T-helper 22 cell (primary cell): ENCODE results near the gene TMEM250.

Experiments used
- DNase-seq: peaks from one replicate; pipeline ENCODE4 v3.0.0-alpha.2; 2020; ENCODE audit warnings: low read depth

TMEM250 gene

GRCh38 chr9:136147890-136148714 lies 29.4 kb upstream of the TMEM250 start:
- no peak for DNase-seq

- no peak for DNase-seq
Measured at GRCh38 chr9:136147038-136147889, 28.6 kb upstream of the TMEM250 start.

GRCh38 chr9:136146126-136147037 lies 27.7 kb upstream of the TMEM250 start:
- no peak for DNase-seq

- DNase-seq, result no peak
Measured at GRCh38 chr9:136145580-136145979, 26.9 kb upstream of the TMEM250 start.

- no peak for DNase-seq
Measured at GRCh38 chr9:136144450-136144849, 25.8 kb upstream of the TMEM250 start.

DNA sequence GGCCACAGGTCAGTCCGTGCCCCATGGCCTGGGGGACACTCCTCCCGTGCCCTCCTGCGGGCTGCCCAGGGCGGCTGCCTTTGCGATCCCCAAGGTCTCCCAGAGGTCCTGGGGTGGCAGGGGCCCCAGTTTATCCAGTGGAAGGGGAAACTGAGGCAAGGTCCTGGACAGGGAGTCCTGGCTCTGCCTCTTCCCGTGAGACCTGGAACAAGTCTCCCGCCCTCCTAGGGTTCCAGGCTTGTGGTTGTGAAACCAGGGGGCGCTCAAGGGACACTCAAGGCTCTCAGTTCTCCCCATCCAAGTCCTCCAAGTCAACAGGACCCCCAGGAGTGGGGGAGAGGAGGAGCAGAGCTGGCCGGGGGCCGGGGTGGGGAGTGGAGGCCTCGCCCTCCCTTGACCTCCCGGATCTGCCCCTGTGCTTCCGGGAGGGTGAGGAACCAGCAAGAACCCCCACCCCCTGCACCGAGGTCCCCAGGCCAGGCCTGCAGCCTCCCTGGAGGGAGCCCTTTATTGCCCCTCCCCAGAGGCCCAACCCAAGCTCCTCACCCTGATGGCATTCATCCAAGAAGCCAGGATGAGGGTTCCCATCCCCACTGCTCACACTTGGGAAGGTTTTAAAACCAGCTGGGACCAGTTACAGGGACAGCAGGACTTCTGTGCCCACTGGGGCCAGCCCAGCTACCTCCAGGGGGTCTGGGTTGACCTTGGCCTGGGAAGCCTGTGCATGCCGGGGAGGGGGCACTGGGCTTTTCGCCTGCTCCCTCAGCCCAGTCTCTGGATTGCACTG lies 24.7 kb upstream of the TMEM250 start:
- no peak for DNase-seq

GRCh38 chr9:136142859-136143214 lies 24.2 kb upstream of the TMEM250 start:
- DNase-seq, result no peak

- no peak for DNase-seq
Measured at GRCh38 chr9:136142414-136142796, 23.7 kb upstream of the TMEM250 start.

GRCh38 chr9:136141682-136142413 lies 23.2 kb upstream of the TMEM250 start:
- DNase-seq, result no peak

DNA sequence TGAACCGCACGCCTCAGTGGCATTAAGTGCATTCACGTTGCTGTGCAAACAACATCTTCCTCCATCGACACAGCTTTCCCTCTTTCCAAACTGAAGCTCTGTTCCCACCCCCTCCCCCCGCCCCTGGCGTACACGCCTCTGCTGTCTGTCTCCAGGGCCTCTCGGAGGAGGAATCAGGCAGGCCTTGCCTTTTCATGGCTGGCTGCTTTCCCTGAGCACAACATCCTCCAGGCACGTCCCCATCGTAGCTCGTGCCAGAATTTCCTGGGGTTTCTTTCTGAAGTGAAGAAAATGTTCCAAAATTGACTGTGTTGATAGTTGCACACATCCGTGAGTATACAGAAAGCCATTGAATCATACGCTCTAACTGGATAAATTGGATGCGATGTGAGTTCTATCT lies 22.3 kb upstream of the TMEM250 start:
- no peak for DNase-seq

GRCh38 chr9:136140046-136140445 lies 21.4 kb upstream of the TMEM250 start:
- DNase-seq, result no peak

GRCh38 chr9:136138566-136138965 lies 19.9 kb upstream of the TMEM250 start:
- no peak for DNase-seq

DNA sequence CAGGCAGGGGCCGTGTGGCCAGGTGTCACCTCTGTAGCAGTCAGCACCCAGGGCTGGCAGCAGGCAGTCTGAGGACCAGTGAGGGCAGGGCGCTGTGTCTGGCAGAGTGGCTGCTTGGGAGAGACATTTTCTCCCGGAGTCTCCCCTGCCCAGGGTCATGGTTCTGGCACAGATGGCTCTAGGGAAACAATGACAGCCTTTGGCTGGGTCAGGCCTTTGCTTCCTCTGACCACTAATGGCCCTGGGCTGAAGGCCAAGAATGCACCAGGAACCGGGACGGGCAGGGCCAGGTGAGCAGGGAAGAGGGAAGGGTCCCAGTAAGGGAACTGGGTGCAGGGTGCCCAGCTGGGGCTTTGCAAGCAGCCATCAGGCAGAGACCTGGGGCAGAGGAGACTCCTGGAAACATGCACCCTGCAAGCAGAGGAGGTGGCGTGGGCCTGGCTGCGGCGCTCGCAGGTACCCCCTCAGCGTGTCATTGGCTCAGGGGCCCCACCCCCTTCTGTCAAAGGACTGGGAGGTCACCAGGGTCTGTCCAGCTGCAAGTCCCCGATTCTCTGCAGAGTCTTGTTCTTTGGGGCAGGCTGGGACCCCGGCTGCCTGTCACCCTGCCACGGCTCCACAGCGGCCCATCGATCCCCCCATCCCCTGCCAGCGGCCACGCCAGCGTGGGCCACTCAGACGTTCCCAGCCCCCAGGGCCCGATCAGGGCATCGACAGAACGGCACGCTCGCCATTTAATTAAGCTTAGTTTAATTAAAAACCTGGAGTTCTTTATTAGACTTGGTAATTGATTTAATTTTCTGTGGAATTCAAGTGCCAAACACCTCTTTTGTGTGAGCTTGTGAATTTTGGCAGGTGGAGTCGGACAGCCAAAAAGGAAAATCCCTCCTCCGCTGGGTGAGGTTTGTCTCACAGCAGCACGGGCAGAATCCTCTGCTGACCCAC lies 18.9 kb upstream of the TMEM250 start:
- DNase-seq, result no peak

- DNase-seq, result no peak
Measured at GRCh38 chr9:136136127-136136925, 17.7 kb upstream of the TMEM250 start.

DNA sequence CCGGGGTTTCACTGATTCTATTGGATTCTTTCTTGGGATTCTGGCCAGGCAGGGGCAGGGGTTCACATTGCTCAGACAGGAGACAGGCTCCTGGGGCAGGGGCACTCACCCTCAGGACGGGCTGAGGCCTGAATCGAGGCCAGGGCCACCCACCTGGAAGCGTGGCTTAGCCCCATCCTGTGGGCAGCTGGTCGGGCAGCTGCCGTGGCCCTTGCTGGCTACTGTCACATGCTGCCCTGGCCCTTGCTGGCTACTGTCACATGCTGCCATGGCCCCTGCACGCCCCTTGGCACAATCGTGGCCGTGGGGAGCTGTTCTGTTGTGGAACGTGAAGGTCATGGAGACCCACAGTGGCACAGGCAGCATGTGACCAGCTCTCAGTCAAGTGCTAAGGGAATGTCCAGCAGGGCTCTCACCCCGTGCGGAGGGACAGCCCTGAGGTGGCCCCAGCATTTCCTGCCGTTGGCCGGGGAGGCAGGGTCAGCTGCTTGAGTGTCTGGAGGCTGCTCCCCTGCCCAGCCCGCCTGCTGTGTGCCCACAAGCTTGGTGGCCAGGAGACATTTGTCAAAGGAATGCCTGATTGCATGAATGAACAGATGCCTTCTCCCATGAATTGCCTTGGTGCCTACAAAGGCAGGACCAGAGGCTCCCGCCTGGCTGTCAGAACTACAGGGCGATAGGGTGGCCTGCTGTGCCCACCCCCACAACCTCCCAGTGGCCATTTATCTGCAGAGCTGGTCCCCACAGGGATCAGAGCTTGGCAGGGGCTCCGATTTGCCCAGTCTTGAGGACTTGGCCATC lies 16.9 kb upstream of the TMEM250 start:
- no peak for DNase-seq

DNA sequence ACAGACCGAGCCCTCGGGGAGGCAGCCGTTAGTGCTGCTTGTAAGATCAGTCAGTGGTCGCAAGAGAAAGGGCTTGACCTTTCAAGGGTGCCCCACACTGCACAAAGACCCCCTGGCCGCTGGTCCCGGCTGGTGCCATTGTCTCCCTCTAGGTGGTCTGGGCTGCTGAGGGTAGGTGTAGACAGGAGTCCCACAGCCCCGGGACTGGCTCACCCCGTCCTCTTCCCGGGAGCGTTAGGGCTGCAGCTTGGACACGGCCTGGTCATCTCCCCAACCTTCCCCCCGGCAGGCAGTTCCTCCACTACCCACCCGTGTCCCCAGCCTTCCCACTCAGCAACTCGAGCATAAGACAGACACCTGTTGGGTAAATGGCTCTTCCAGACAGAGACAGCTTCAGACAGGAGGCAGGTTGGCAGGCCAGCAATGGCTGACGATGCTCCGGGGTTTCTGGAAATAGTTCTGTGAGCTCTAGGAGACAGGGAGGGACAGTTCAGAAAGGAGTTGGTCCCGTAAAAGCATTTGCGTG lies 15.3 kb upstream of the TMEM250 start:
- no peak for DNase-seq

GRCh38 chr9:136133191-136133958 lies 14.7 kb upstream of the TMEM250 start:
- no peak for DNase-seq
